Measurements from ENCODE around the gene TMEM54.
A peak's percentile ranks its signal among the peaks of the same experiment; 100 is the strongest.

The TMEM54 gene

GRCh38 chr1:32864375-32865019 is 36.7 kb downstream of the TMEM54 start:
- TF ChIP-seq CTCF (IDR thresholded peaks at IDR 0.05; ENCODE audit: low read depth, low read length) = no peak

DNA sequence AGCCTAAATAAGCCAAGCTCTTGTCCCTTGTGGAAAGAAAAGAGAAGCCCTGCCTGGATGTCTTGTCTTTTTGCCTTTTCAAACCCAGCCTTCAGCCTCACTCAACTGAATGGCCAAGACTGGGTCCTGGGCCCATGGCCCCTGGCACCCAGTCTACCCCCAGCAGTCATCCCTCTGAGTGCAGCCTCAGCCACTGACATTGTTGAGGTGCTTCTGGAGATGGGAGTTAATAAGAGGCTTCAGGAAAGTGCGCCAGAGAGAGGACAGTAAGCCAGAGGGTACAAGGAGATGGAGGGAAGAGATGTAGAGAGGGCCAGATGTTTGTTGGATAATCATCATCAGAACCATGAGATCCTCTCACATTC is 37.3 kb downstream of the TMEM54 start:
- DNase-seq (ENCODE audit: low read depth in 2 of 2) = no peak
- TF ChIP-seq CTCF (IDR thresholded peaks at IDR 0.05; ENCODE audit: low read depth, low read length) = no peak
- no peak overlapping the region for H3K4me3 ChIP-seq (replicated peaks in 1 of 2; ENCODE audit: low read depth in 2 of 2, low read length in 2 of 2)

More at GRCh38 chr1:32864375-32865019, 36.7 kb downstream of the TMEM54 start:
- no peak for DNase-seq (ENCODE audit: low read depth in 2 of 2)
- H3K4me3 ChIP-seq (replicated peaks in 1 of 2; ENCODE audit: low read depth in 2 of 2, low read length in 2 of 2) = no peak overlapping the region

- no peak for DNase-seq (ENCODE audit: low read depth in 2 of 2)
- no peak overlapping the region for H3K4me3 ChIP-seq (replicated peaks in 1 of 2; ENCODE audit: low read depth in 2 of 2, low read length in 2 of 2)
- TF ChIP-seq CTCF (IDR thresholded peaks at IDR 0.05; ENCODE audit: low read depth, low read length) = no peak
Observed at GRCh38 chr1:32863218-32863880, 37.8 kb downstream of the TMEM54 start.

GRCh38 chr1:32861904-32862695 is 39.1 kb downstream of the TMEM54 start:
- TF ChIP-seq CTCF (IDR thresholded peaks at IDR 0.05; ENCODE audit: low read depth, low read length) = no peak
- peak; percentile 14 to 15 for DNase-seq (ENCODE audit: low read depth in 2 of 2)

DNA sequence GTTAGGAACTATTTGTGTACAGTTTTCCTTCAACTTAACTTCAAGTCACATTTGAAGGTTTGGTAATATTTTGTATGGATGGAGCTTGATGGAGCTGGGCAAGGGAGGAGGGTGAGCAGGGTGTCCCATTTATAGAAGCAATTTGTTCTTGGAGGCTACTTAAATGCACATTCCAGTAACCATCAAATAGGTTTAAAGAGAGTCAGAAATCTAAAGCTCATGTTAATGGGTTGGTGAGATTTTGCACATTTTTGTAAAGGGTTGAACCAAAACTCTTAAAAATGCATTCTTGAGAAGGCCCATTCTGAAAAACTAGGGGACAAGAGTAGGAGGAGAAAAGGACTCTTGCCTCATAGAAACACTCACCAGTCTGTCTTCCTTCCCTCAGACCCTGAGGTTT is 40.6 kb downstream of the TMEM54 start:
- no peak for DNase-seq (ENCODE audit: low read depth in 2 of 2)
- TF ChIP-seq CTCF (IDR thresholded peaks at IDR 0.05; ENCODE audit: low read depth, low read length) = no peak
- no peak overlapping the region for H3K4me3 ChIP-seq (replicated peaks in 1 of 2; ENCODE audit: low read depth in 2 of 2, low read length in 2 of 2)

More at GRCh38 chr1:32861904-32862695, 39.1 kb downstream of the TMEM54 start:
- H3K4me3 ChIP-seq (replicated peaks in 1 of 2; ENCODE audit: low read depth in 2 of 2, low read length in 2 of 2) = no peak overlapping the region

- no peak for DNase-seq (ENCODE audit: low read depth in 2 of 2)
- no peak for TF ChIP-seq CTCF (IDR thresholded peaks at IDR 0.05; ENCODE audit: low read depth, low read length)
- H3K4me3 ChIP-seq (replicated peaks in 1 of 2; ENCODE audit: low read depth in 2 of 2, low read length in 2 of 2) = no peak overlapping the region
Observed at GRCh38 chr1:32859915-32860314, 41.3 kb downstream of the TMEM54 start.
